Body of pancreas (tissue), 4 donors: ENCODE data around the gene SMIM35. TPM values are rescaled to one million over a fixed set of nuclear protein-coding genes. Genes with fewer than 3 reads are reported as not detected.

Source experiments
- ATAC-seq: fragments of 150-250 bp; one replicate; pipeline ENCODE4 v1.9.1; 2016
- DNase-seq, 4 donors: peaks; one replicate each; pipeline ENCODE4 v3.0.0-alpha.2; 2019
- H3K27ac ChIP-seq, 4 donors: fragments of 200-600 bp; sonication (generic); 1 replicate in 3 of 4; 2 replicates in 1 of 4; pipeline versions ENCODE4 v1.5.1 to v1.6.1; 2016 to 2019; ENCODE audit warnings: mild to moderate bottlenecking in 1 of 4, mixed read lengths in 1 of 4, moderate library complexity in 1 of 4
- H3K27me3 ChIP-seq, 2 donors: fragments of 200-600 bp; sonication (generic); one replicate each; pipeline ENCODE4 v1.6.0; 2016; ENCODE audit warnings: mild to moderate bottlenecking in 1 of 2
- H3K36me3 ChIP-seq, 2 donors: fragments of 200-600 bp; sonication (generic); replicated peaks in 1 of 2; 2 replicates each; pipeline ENCODE4 v1.5.1; 2016; ENCODE audit warnings: low read depth in 2 of 2; ENCODE audit not compliant: insufficient read depth in 1 of 2
- H3K4me1 ChIP-seq: fragments of 200-600 bp; sonication (generic); one replicate; pipeline ENCODE4 v1.6.0; 2016
- H3K4me3 ChIP-seq, 2 donors: fragments of 200-600 bp; sonication (generic); 1 replicate in 1 of 2; 2 replicates in 1 of 2; pipeline ENCODE4 v1.5.1; 2016 to 2019
- H3K9me3 ChIP-seq, 3 donors: fragments of 200-600 bp; sonication (generic); 1 replicate in 2 of 3; 2 replicates in 1 of 3; pipeline ENCODE4 v1.5.1; 2016
- POLR2A ChIP-seq, 3 donors: fragments of 450-650 bp; IDR thresholded peaks; one replicate each; pipeline ENCODE4 v1.6.1; 2016; ENCODE audit warnings: antibody characterized with exemption in 3 of 3, mild to moderate bottlenecking in 2 of 3
- WGBS, 2 donors: methylation state at CpG; one replicate each; pipeline ENCODE4 v1.1.5; 2017; 5-methylcytosine and 5-hydroxymethylcytosine counted together
- intact Hi-C: fragments of 100-400 bp; cut with DNase I; formaldehyde crosslinking; loops from one replicate; pipeline ENCODE4 v1.15.1; 2023
- total RNA-seq, 2 donors: library from RNA; depleted of rRNA; stranded (reverse); fragments of >200 nt; gene quantifications; one replicate each; pipeline ENCODE4 v1.1.0, GENCODE V29; 2016
- TF ChIP-seq, protein P1 (sequence below), 7 experiments: fragments of 450-650 bp in 4 of 7; fragments of 200-600 bp in 3 of 7; sonication (generic) in 3 of 7; IDR thresholded peaks; one replicate each; pipeline ENCODE4 v1.5.1; 2016 to 2019; ENCODE audit warnings: antibody characterized with exemption in 7 of 7

The SMIM35 gene
- total RNA-seq, 2 donors from 2014 or later: not detected

DNA sequence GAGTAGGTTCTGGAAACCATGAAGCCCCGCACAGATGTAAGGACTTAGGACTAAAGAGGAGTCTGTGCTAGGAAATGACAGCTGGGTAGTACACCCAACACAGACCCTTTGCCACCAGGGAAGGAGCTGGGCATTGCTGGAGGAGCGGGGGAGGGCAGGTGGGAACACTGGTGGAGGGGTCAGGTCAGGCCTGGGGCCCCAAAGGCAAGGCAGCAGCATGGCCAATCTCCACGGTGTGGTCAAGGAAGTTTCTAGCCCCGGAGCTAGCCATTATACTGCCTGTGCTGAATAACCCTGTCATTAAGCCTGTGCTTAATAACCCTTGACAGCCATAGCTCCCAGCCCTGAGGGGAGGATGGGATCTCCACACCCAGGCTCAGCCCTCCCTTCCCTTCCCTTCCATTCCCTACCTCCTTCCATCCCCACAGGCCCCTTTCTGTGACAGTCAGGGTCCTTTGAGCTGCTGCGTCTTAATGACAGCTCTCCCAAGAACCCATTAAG lies 7.8 kb downstream of the SMIM35 start:
- intact Hi-C loops: no loop called here
- TF ChIP-seq, protein P1, sequence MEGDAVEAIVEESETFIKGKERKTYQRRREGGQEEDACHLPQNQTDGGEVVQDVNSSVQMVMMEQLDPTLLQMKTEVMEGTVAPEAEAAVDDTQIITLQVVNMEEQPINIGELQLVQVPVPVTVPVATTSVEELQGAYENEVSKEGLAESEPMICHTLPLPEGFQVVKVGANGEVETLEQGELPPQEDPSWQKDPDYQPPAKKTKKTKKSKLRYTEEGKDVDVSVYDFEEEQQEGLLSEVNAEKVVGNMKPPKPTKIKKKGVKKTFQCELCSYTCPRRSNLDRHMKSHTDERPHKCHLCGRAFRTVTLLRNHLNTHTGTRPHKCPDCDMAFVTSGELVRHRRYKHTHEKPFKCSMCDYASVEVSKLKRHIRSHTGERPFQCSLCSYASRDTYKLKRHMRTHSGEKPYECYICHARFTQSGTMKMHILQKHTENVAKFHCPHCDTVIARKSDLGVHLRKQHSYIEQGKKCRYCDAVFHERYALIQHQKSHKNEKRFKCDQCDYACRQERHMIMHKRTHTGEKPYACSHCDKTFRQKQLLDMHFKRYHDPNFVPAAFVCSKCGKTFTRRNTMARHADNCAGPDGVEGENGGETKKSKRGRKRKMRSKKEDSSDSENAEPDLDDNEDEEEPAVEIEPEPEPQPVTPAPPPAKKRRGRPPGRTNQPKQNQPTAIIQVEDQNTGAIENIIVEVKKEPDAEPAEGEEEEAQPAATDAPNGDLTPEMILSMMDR (IDR thresholded peaks at IDR 0.05): no peak
- TF ChIP-seq POLR2A (IDR thresholded peaks at IDR 0.05): no peak
- Histone ChIP-seq H3K9me3 (no peaks in the 10 kb centered on the region), H3K36me3 (no peaks in the 10 kb centered on the region), H3K4me1 (peaks cover 9% of the 10 kb centered on the region), H3K4me3 (no peak overlapping the region), H3K27ac (no peak overlapping the region), H3K27me3 (no peaks in the 10 kb centered on the region)
- no peak for DNase-seq
- WGBS, 2 donors: 89 to 97% methylated on average over 3 to 5 of the region's 5 CpGs
- ATAC-seq: no peak

DNA sequence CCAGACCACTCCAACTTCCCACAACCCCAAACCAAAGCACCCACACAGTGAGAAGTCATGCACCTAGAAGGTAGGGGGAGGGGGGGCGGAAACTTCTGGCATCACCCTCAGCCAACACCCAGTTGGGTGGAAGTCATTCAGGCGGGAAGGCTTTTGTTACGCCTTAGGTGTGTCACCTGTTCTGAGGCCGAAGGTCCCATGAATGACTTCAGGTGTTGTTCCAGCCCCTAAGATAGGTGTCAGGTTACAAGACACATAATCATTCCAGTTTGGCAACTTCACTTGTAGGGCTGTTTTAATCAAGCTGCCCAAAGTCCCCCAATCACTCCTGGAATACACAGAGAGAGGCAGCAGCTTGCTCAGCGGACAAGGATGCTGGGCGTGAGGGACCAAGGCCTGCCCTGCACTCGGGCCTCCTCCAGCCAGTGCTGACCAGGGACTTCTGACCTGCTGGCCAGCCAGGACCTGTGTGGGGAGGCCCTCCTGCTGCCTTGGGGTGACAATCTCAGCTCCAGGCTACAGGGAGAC lies 9.9 kb downstream of the SMIM35 start, which contains the start of gene TMPRSS4:
TSS of gene TMPRSS4 (plus strand) at position 325 of the 528 bp plus-strand sequence. CDS start 225 bp downstream, outside the sequence.
- Histone ChIP-seq H3K27me3 (no peaks in the 10 kb centered on the region), H3K9me3 (no peaks in the 10 kb centered on the region), H3K27ac (no peak within 1 kb of the TSS), H3K4me1 (peaks cover 9% of the 10 kb centered on the region), H3K36me3 (no peaks in the 10 kb centered on the region), H3K4me3 (no peak within 1 kb of the TSS)
- TF ChIP-seq, protein P1 (IDR thresholded peaks at IDR 0.05): no peak
- TF ChIP-seq POLR2A (IDR thresholded peaks at IDR 0.05): no peak
- DNase-seq (peak; percentile 27 to 71 (median 62)), ATAC-seq (peak; percentile 71)
- intact Hi-C loops: no loop called here
- 33 to 62% methylated on average over 6 to 7 of the region's 7 CpGs for WGBS, 2 donors

DNA sequence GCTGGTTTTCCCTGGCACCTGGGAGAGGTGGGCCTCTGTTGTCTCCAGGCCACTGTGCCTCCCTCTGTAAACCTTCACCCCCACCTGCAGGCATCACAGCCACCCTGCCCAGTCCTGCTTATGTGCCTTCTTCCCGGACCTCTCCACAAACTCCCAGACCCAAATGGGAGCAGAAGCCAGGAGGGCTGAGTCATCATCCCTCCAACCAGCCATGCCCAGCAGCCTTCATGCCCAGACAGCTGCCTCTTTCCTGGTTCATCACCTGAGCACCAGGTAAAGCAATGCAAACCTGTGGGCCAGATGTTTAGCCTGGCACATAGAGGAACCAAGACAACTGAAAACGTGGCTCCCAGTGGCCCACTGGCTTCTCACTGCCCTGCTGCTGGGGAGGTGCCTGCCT lies 12.0 kb downstream of the SMIM35 start:
- ATAC-seq: no peak
- intact Hi-C loops: no loop called here
- no peak for DNase-seq
- Histone ChIP-seq H3K9me3 (no peaks in the 10 kb centered on the region), H3K4me3 (no peak overlapping the region), H3K27me3 (no peaks in the 10 kb centered on the region), H3K4me1 (peaks cover 9% of the 10 kb centered on the region), H3K27ac (no peak overlapping the region), H3K36me3 (no peaks in the 10 kb centered on the region)
- 48 to 67% methylated on average over 1 to 2 of the region's 2 CpGs for WGBS, 2 donors
- TF ChIP-seq, protein P1 (IDR thresholded peaks at IDR 0.05): no peak
- no peak for TF ChIP-seq POLR2A (IDR thresholded peaks at IDR 0.05)

DNA sequence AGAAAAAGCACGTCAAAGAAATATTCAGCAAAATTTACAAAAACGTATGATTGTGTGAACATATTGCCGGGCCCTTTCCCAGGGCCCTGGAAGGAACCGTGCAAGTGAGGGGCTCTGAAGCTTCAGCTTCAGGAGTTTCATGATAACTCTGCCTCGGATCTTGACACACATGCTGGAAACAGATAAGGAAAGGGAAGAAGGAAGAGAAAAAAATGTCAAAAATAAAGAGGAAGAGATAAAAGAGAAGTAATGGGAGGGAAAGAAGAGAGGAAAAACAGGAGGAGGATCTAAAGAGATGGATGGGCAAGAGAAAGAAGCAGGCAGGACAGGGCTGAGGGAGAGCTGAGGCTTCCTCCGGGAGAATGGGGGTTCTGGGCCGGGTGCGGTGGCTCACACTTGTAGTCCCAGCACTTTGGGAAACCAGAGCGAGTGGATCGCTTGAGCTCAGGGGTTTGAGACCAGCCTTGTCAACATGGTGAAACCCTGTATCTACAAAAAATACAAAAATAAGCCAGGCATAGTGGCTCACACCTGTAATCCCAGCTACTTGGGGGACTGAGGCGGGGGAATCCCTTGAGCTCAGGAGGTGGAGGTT lies 12.6 kb downstream of the SMIM35 start:
- Histone ChIP-seq H3K4me3 (no peak overlapping the region), H3K36me3 (no peaks in the 10 kb centered on the region), H3K4me1 (peaks cover 9% of the 10 kb centered on the region), H3K27ac (no peak overlapping the region), H3K9me3 (no peaks in the 10 kb centered on the region), H3K27me3 (no peaks in the 10 kb centered on the region)
- DNase-seq (no peak), ATAC-seq (no peak)
- WGBS, 2 donors: 82% methylated on average over 10 to 11 of the region's 11 CpGs
- TF ChIP-seq POLR2A (IDR thresholded peaks at IDR 0.05): no peak
- TF ChIP-seq, protein P1 (IDR thresholded peaks at IDR 0.05): no peak
- intact Hi-C loops: no loop called here

DNA sequence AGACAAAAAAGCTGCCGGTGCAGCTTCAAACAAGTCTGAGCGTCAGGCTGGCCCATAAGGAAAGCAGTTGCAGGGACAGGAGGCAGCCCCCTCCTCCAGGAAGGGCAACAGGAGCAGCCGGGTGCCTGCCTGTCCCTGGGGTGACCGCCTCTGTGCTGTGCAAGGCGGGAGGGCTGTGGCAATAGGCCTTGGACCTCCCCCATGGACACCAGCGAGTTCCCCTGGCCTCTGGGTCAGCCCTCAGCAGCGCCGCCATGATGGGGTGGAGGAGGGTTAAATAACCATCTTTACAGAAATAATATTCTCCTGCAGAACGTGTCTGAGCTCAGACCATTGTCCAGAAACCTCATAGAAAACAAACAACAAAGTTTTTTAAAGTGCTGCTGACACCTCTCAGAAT lies 13.2 kb downstream of the SMIM35 start:
- intact Hi-C loops: no loop called here
- Histone ChIP-seq H3K4me3 (no peak overlapping the region), H3K27ac (no peak overlapping the region), H3K27me3 (no peaks in the 10 kb centered on the region), H3K9me3 (no peaks in the 10 kb centered on the region), H3K4me1 (peaks cover 9% of the 10 kb centered on the region), H3K36me3 (no peaks in the 10 kb centered on the region)
- TF ChIP-seq POLR2A (IDR thresholded peaks at IDR 0.05): no peak
- TF ChIP-seq, protein P1 (IDR thresholded peaks at IDR 0.05): no peak
- WGBS, 2 donors: 80 to 90% methylated on average over 6 to 8 of the region's 9 CpGs
- DNase-seq: no peak
- no peak for ATAC-seq
